Measurements from ENCODE around the gene PDCD2L. TPM values are rescaled to one million over a fixed set of nuclear protein-coding genes. Genes with fewer than 3 reads are reported as not detected.
A peak's percentile ranks its signal among the peaks of the same experiment; 100 is the strongest.
"Not testable (repeated sequence)": the region's sequence is repeated elsewhere in the genome, so short reads cannot be mapped to it uniquely, and the experiment has no call there.

PDCD2L gene
- total and polyA plus RNA-seq, 10 donors, result 5.2 to 19.7 (median 12.0) TPM

GRCh38 chr19:34391813-34392212 lies 12.4 kb upstream of the PDCD2L start:
- TF ChIP-seq CTCF (IDR thresholded peaks at IDR 0.05 in 8 of 11, conservative IDR thresholded peaks at IDR 0.05 in 3 of 11), result no peak
- TF ChIP-seq POLR2A (IDR thresholded peaks at IDR 0.05), result no peak
- no peak for TF ChIP-seq POLR2AphosphoS5 (IDR thresholded peaks at IDR 0.05)
- H3K27me3 ChIP-seq (replicated peaks in 1 of 7), result no peaks in the 10 kb centered on the region
- intact Hi-C loops (cut with DNase I; ENCODE audit: low total_unique reads), result no loop called here
- H3K4me1 ChIP-seq, result no peaks in the 10 kb centered on the region
- H3K27ac ChIP-seq, result no peak overlapping the region
- peaks cover 0 to 100% (median 91%) of the 10 kb centered on the region in 6 donors for H3K36me3 ChIP-seq
- no peak for DNase-seq
- no peaks in the 10 kb centered on the region for H3K9me3 ChIP-seq
- no peak overlapping the region for H3K4me3 ChIP-seq

GRCh38 chr19:34393031-34393430 lies 11.2 kb upstream of the PDCD2L start:
- no peak for DNase-seq
- H3K27me3 ChIP-seq (replicated peaks in 1 of 7), result no peaks in the 10 kb centered on the region
- no peak overlapping the region for H3K4me3 ChIP-seq
- no peaks in the 10 kb centered on the region for H3K4me1 ChIP-seq
- intact Hi-C loops (cut with DNase I; ENCODE audit: low total_unique reads), result no loop called here
- H3K27ac ChIP-seq, result no peak overlapping the region
- TF ChIP-seq CTCF (IDR thresholded peaks at IDR 0.05 in 8 of 11, conservative IDR thresholded peaks at IDR 0.05 in 3 of 11) (no peak), POLR2A (IDR thresholded peaks at IDR 0.05) (no peak), POLR2AphosphoS5 (IDR thresholded peaks at IDR 0.05) (no peak)
- no peaks in the 10 kb centered on the region for H3K9me3 ChIP-seq
- H3K36me3 ChIP-seq, result peaks cover 0 to 100% (median 93%) of the 10 kb centered on the region in 6 donors
- 78 to 92% (median 87%) methylated on average over 4 to 11 of the region's 11 CpGs for WGBS, 5 donors

- TF ChIP-seq POLR2A (IDR thresholded peaks at IDR 0.05), result no peak
- H3K36me3 ChIP-seq, result peaks cover 0 to 100% (median 91%) of the 10 kb centered on the region in 6 donors
- H3K4me1 ChIP-seq, result no peaks in the 10 kb centered on the region
- H3K27ac ChIP-seq, result no peak overlapping the region
- no peak overlapping the region for H3K4me3 ChIP-seq
- DNase-seq, result no peak
- WGBS, 5 donors, result 88 to 94% (median 93%) methylated on average over 14 of the region's 14 CpGs
- intact Hi-C loops (cut with DNase I; ENCODE audit: low total_unique reads), result no loop called here
- H3K27me3 ChIP-seq (replicated peaks in 1 of 7), result no peaks in the 10 kb centered on the region
- no peaks in the 10 kb centered on the region for H3K9me3 ChIP-seq
Observed at GRCh38 chr19:34393629-34394028, 10.6 kb upstream of the PDCD2L start.

- H3K36me3 ChIP-seq, result peaks cover 0 to 90% (median 75%) of the 10 kb centered on the region in 6 donors
- TF ChIP-seq POLR2A (IDR thresholded peaks at IDR 0.05) (no peak), CTCF (IDR thresholded peaks at IDR 0.05 in 8 of 11, conservative IDR thresholded peaks at IDR 0.05 in 3 of 11) (no peak), POLR2AphosphoS5 (IDR thresholded peaks at IDR 0.05) (no peak)
- no peaks in the 10 kb centered on the region for H3K27me3 ChIP-seq (replicated peaks in 1 of 7)
- H3K9me3 ChIP-seq, result no peaks in the 10 kb centered on the region
- WGBS, 5 donors, result 84 to 100% (median 92%) methylated on average over 1 of the region's 1 CpG
- no peak overlapping the region for H3K4me3 ChIP-seq
- no peaks in the 10 kb centered on the region for H3K4me1 ChIP-seq
- no peak overlapping the region for H3K27ac ChIP-seq
- no peak for DNase-seq
- intact Hi-C loops (cut with DNase I; ENCODE audit: low total_unique reads), result no loop called here
Observed at GRCh38 chr19:34397853-34398252, 6.3 kb upstream of the PDCD2L start.

- H3K36me3 ChIP-seq, result peaks cover 0 to 70% (median 57%) of the 10 kb centered on the region in 6 donors
- no peak overlapping the region for H3K4me3 ChIP-seq
- 91 to 95% (median 94%) methylated on average over 9 of the region's 9 CpGs for WGBS, 5 donors
- peaks cover 0 to 14% (median 4%) of the 10 kb centered on the region in 6 donors for H3K4me1 ChIP-seq
- no peaks in the 10 kb centered on the region for H3K9me3 ChIP-seq
- H3K27ac ChIP-seq, result no peak overlapping the region
- intact Hi-C loops (cut with DNase I; ENCODE audit: low total_unique reads), result no loop called here
- TF ChIP-seq CTCF (IDR thresholded peaks at IDR 0.05 in 8 of 11, conservative IDR thresholded peaks at IDR 0.05 in 3 of 11) (no peak), POLR2A (IDR thresholded peaks at IDR 0.05) (no peak), POLR2AphosphoS5 (IDR thresholded peaks at IDR 0.05) (no peak)
- no peaks in the 10 kb centered on the region for H3K27me3 ChIP-seq (replicated peaks in 1 of 7)
- DNase-seq, result no peak
Observed at GRCh38 chr19:34399886-34400285, 4.3 kb upstream of the PDCD2L start.

GRCh38 chr19:34400844-34401243 lies 3.4 kb upstream of the PDCD2L start:
- intact Hi-C loops (cut with DNase I; ENCODE audit: low total_unique reads), result not testable (repeated sequence)
- DNase-seq, result peak; percentile 4

More at GRCh38 chr19:34400844-34401243, 3.4 kb upstream of the PDCD2L start:
- H3K4me1 ChIP-seq, result peaks cover 0 to 24% (median 14%) of the 10 kb centered on the region in 6 donors
- 91 to 95% (median 93%) methylated on average over 6 to 8 of the region's 8 CpGs for WGBS, 5 donors
- H3K9me3 ChIP-seq; H3K27ac ChIP-seq; H3K4me3 ChIP-seq; H3K27me3 ChIP-seq (replicated peaks in 1 of 7): not testable (repeated sequence)
- H3K36me3 ChIP-seq, result peaks cover 0 to 60% (median 49%) of the 10 kb centered on the region in 6 donors

Data from spleen (tissue), 11 donors.